K562 (cell line): ENCODE data around the gene RNPEPL1. TPM values are rescaled to one million over a fixed set of nuclear protein-coding genes. Genes with fewer than 3 reads are reported as not detected.

Experiments
- AFF4 ChIP-seq: sonication (generic); formaldehyde crosslinking; IDR thresholded peaks from 2 replicates; pipeline ENCODE4 v1.8.0; 2023; ENCODE audit warnings: mild to moderate bottlenecking, missing genetic modification reagents
- ARID4B ChIP-seq: sonication (generic); formaldehyde crosslinking; IDR thresholded peaks from 2 replicates; pipeline ENCODE4 v1.8.0; 2022; ENCODE audit warnings: mild to moderate bottlenecking, missing genetic modification reagents
- polyA plus RNA-seq, 8 experiments: library from polyadenylated mRNA; depleted of rRNA in 4 of 8; stranded (reverse) in 5 of 8; unstranded in 3 of 8; fragments of >200 nt; fragmentation: Nextera tagmentation in 2 of 8; fragmentation: Illumina TruSeq in 1 of 8; extraction: Ambion mirVana in 2 of 8; extraction: Trizol in 1 of 8; gene quantifications; 2 replicates each; pipeline versions ENCODE4 v1.2.1 to v1.2.3, GENCODE V29; 2011 to 2014; ENCODE audit warnings: inconsistent platforms in 1 of 8, missing spikeins in 1 of 8
- total RNA-seq, 7 experiments: library from RNA; depleted of rRNA in 6 of 7; stranded (reverse); fragments of >200 nt in 6 of 7; fragmentation: Illumina TruSeq in 2 of 7; extraction: Trizol in 2 of 7; gene quantifications; 2 replicates each; pipeline versions ENCODE4 v1.2.1 to v1.2.3, GENCODE V29; 2011 to 2021; ENCODE audit warnings: low replicate concordance in 1 of 7

Gene RNPEPL1
- total and polyA plus RNA-seq, 9 of the 15 experiments (the other 6 are each of a cell fraction or from before 2014, with no cell fraction given): 0.07 to 38.7 (median 5.6) TPM

DNA sequence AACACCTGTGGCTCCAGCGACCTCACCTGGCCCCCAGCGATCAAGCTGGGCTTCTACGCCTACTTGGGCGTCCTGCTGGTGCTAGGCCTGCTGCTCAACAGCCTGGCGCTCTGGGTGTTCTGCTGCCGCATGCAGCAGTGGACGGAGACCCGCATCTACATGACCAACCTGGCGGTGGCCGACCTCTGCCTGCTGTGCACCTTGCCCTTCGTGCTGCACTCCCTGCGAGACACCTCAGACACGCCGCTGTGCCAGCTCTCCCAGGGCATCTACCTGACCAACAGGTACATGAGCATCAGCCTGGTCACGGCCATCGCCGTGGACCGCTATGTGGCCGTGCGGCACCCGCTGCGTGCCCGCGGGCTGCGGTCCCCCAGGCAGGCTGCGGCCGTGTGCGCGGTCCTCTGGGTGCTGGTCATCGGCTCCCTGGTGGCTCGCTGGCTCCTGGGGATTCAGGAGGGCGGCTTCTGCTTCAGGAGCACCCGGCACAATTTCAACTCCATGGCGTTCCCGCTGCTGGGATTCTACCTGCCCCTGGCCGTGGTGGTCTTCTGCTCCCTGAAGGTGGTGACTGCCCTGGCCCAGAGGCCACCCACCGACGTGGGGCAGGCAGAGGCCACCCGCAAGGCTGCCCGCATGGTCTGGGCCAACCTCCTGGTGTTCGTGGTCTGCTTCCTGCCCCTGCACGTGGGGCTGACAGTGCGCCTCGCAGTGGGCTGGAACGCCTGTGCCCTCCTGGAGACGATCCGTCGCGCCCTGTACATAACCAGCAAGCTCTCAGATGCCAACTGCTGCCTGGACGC, 61.9 kb downstream of the RNPEPL1 start (continued):
- TF ChIP-seq AFF4 (CRISPR knock-in tag): no peak
- TF ChIP-seq ARID4B: no peak

Other genes with a start within 250 kb of the RNPEPL1 start
- gene GPC1, start 132.8 kb upstream of the RNPEPL1 start, total RNA-seq (2014; rRNA removed): 0.24 TPM in 1 of 2 replicates, not detected in the other
- 0.07 and 0.26 TPM in 2 replicates for gene GPC1, start 132.8 kb upstream of the RNPEPL1 start, total RNA-seq (2014; rRNA removed; fragmentation: Illumina TruSeq; extraction: Trizol)
- gene GPC1, start 132.8 kb upstream of the RNPEPL1 start, total RNA-seq (2015; rRNA removed; fragmentation: Illumina TruSeq; extraction: Trizol): 0.11 and 0.14 TPM in 2 replicates
- gene GPC1, start 132.8 kb upstream of the RNPEPL1 start, total RNA-seq (2021): 0.78 and 0.82 TPM in 2 replicates
- 0.13 and 0.30 TPM in 2 replicates for gene GPC1, start 132.8 kb upstream of the RNPEPL1 start, polyA plus RNA-seq (2011; rRNA removed)
- gene GPC1, start 132.8 kb upstream of the RNPEPL1 start, polyA plus RNA-seq (2014; fragmentation: Illumina TruSeq; extraction: Trizol): 0.15 and 0.37 TPM in 2 replicates
- not detected for gene GPC1, start 132.8 kb upstream of the RNPEPL1 start, polyA plus RNA-seq (2014; fragmentation: Nextera tagmentation; extraction: Ambion mirVana)
- 0.08 and 0.32 TPM in 2 replicates for gene GPC1, start 132.8 kb upstream of the RNPEPL1 start, polyA plus RNA-seq (2014; rRNA removed)
- 7.7 and 8.2 TPM in 2 replicates for gene ANKMY1, start 10.5 kb upstream of the RNPEPL1 start, total RNA-seq (2014; rRNA removed)
- gene ANKMY1, start 10.5 kb upstream of the RNPEPL1 start, total RNA-seq (2014; rRNA removed; fragmentation: Illumina TruSeq; extraction: Trizol): 4.4 and 6.4 TPM in 2 replicates
- gene ANKMY1, start 10.5 kb upstream of the RNPEPL1 start, total RNA-seq (2015; rRNA removed; fragmentation: Illumina TruSeq; extraction: Trizol): 10.7 and 12.3 TPM in 2 replicates
- gene ANKMY1, start 10.5 kb upstream of the RNPEPL1 start, total RNA-seq (2021): 15.1 and 16.0 TPM in 2 replicates
- gene ANKMY1, start 10.5 kb upstream of the RNPEPL1 start, polyA plus RNA-seq (2011; rRNA removed): 13.0 and 18.7 TPM in 2 replicates
- 12.4 and 13.8 TPM in 2 replicates for gene ANKMY1, start 10.5 kb upstream of the RNPEPL1 start, polyA plus RNA-seq (2014; fragmentation: Illumina TruSeq; extraction: Trizol)
- gene ANKMY1, start 10.5 kb upstream of the RNPEPL1 start, polyA plus RNA-seq (2014; fragmentation: Nextera tagmentation; extraction: Ambion mirVana): under 1 TPM; 0.75 to 0.87 TPM
- gene ANKMY1, start 10.5 kb upstream of the RNPEPL1 start, polyA plus RNA-seq (2014; rRNA removed): 11.7 and 11.9 TPM in 2 replicates
- 5.1 and 5.6 TPM in 2 replicates for gene DUSP28, start 8.1 kb upstream of the RNPEPL1 start, total RNA-seq (2014; rRNA removed)
- 4.2 and 5.8 TPM in 2 replicates for gene DUSP28, start 8.1 kb upstream of the RNPEPL1 start, total RNA-seq (2014; rRNA removed; fragmentation: Illumina TruSeq; extraction: Trizol)
- gene DUSP28, start 8.1 kb upstream of the RNPEPL1 start, total RNA-seq (2015; rRNA removed; fragmentation: Illumina TruSeq; extraction: Trizol): 3.6 and 4.3 TPM in 2 replicates
- 3.3 and 6.3 TPM in 2 replicates for gene DUSP28, start 8.1 kb upstream of the RNPEPL1 start, total RNA-seq (2021)
- gene DUSP28, start 8.1 kb upstream of the RNPEPL1 start, polyA plus RNA-seq (2011; rRNA removed): 7.5 and 8.1 TPM in 2 replicates
- gene DUSP28, start 8.1 kb upstream of the RNPEPL1 start, polyA plus RNA-seq (2014; fragmentation: Illumina TruSeq; extraction: Trizol): 4.1 and 4.7 TPM in 2 replicates
- gene DUSP28, start 8.1 kb upstream of the RNPEPL1 start, polyA plus RNA-seq (2014; fragmentation: Nextera tagmentation; extraction: Ambion mirVana): 1 to 10 TPM; 2.8 to 4.2 TPM
- 4.7 and 5.4 TPM in 2 replicates for gene DUSP28, start 8.1 kb upstream of the RNPEPL1 start, polyA plus RNA-seq (2014; rRNA removed)
- 18.6 and 24.3 TPM in 2 replicates for gene CAPN10, start 18.2 kb downstream of the RNPEPL1 start, total RNA-seq (2014; rRNA removed)
- 3.7 and 4.1 TPM in 2 replicates for gene CAPN10, start 18.2 kb downstream of the RNPEPL1 start, total RNA-seq (2014; rRNA removed; fragmentation: Illumina TruSeq; extraction: Trizol)
- gene CAPN10, start 18.2 kb downstream of the RNPEPL1 start, total RNA-seq (2015; rRNA removed; fragmentation: Illumina TruSeq; extraction: Trizol): 10.4 and 14.5 TPM in 2 replicates
- gene CAPN10, start 18.2 kb downstream of the RNPEPL1 start, total RNA-seq (2021): 19.3 and 25.3 TPM in 2 replicates
- gene CAPN10, start 18.2 kb downstream of the RNPEPL1 start, polyA plus RNA-seq (2011; rRNA removed): 8.4 and 14.0 TPM in 2 replicates
- gene CAPN10, start 18.2 kb downstream of the RNPEPL1 start, polyA plus RNA-seq (2014; fragmentation: Illumina TruSeq; extraction: Trizol): 4.7 and 8.9 TPM in 2 replicates
- gene CAPN10, start 18.2 kb downstream of the RNPEPL1 start, polyA plus RNA-seq (2014; fragmentation: Nextera tagmentation; extraction: Ambion mirVana): under 1 TPM; 0.08 to 0.41 TPM
- gene CAPN10, start 18.2 kb downstream of the RNPEPL1 start, polyA plus RNA-seq (2014; rRNA removed): 26.1 and 26.8 TPM in 2 replicates
- 0.50 TPM in 1 of 2 replicates, not detected in the other for gene GPR35, start 57.0 kb downstream of the RNPEPL1 start, total RNA-seq (2014; rRNA removed)
- 0.07 TPM in 1 of 2 replicates, not detected in the other for gene GPR35, start 57.0 kb downstream of the RNPEPL1 start, total RNA-seq (2014; rRNA removed; fragmentation: Illumina TruSeq; extraction: Trizol)
- gene GPR35, start 57.0 kb downstream of the RNPEPL1 start, total RNA-seq (2015; rRNA removed; fragmentation: Illumina TruSeq; extraction: Trizol): 0.29 and 0.34 TPM in 2 replicates
- gene GPR35, start 57.0 kb downstream of the RNPEPL1 start, total RNA-seq (2021): 0.20 and 0.33 TPM in 2 replicates
- 0.04 and 0.19 TPM in 2 replicates for gene GPR35, start 57.0 kb downstream of the RNPEPL1 start, polyA plus RNA-seq (2011; rRNA removed)
- 0.08 TPM in 1 of 2 replicates, not detected in the other for gene GPR35, start 57.0 kb downstream of the RNPEPL1 start, polyA plus RNA-seq (2014; fragmentation: Illumina TruSeq; extraction: Trizol)
- not detected for gene GPR35, start 57.0 kb downstream of the RNPEPL1 start, polyA plus RNA-seq (2014; fragmentation: Nextera tagmentation; extraction: Ambion mirVana)
- gene GPR35, start 57.0 kb downstream of the RNPEPL1 start, polyA plus RNA-seq (2014; rRNA removed): 0.12 and 0.29 TPM in 2 replicates
- not detected in 2 replicates for gene AQP12B, start 114.4 kb downstream of the RNPEPL1 start, total RNA-seq (2014; rRNA removed)
- not detected in 2 replicates for gene AQP12B, start 114.4 kb downstream of the RNPEPL1 start, total RNA-seq (2014; rRNA removed; fragmentation: Illumina TruSeq; extraction: Trizol)
- not detected in 2 replicates for gene AQP12B, start 114.4 kb downstream of the RNPEPL1 start, total RNA-seq (2015; rRNA removed; fragmentation: Illumina TruSeq; extraction: Trizol)
- not detected in 2 replicates for gene AQP12B, start 114.4 kb downstream of the RNPEPL1 start, total RNA-seq (2021)
- gene AQP12B, start 114.4 kb downstream of the RNPEPL1 start, polyA plus RNA-seq (2011; rRNA removed): not detected in 2 replicates
- not detected in 2 replicates for gene AQP12B, start 114.4 kb downstream of the RNPEPL1 start, polyA plus RNA-seq (2014; fragmentation: Illumina TruSeq; extraction: Trizol)
- not detected for gene AQP12B, start 114.4 kb downstream of the RNPEPL1 start, polyA plus RNA-seq (2014; fragmentation: Nextera tagmentation; extraction: Ambion mirVana)
- gene AQP12B, start 114.4 kb downstream of the RNPEPL1 start, polyA plus RNA-seq (2014; rRNA removed): not detected in 2 replicates
- not detected in 2 replicates for gene AQP12A, start 123.4 kb downstream of the RNPEPL1 start, total RNA-seq (2014; rRNA removed)
- gene AQP12A, start 123.4 kb downstream of the RNPEPL1 start, total RNA-seq (2014; rRNA removed; fragmentation: Illumina TruSeq; extraction: Trizol): not detected in 2 replicates
- not detected in 2 replicates for gene AQP12A, start 123.4 kb downstream of the RNPEPL1 start, total RNA-seq (2015; rRNA removed; fragmentation: Illumina TruSeq; extraction: Trizol)
- gene AQP12A, start 123.4 kb downstream of the RNPEPL1 start, total RNA-seq (2021): not detected in 2 replicates
- gene AQP12A, start 123.4 kb downstream of the RNPEPL1 start, polyA plus RNA-seq (2011; rRNA removed): not detected in 2 replicates
- gene AQP12A, start 123.4 kb downstream of the RNPEPL1 start, polyA plus RNA-seq (2014; fragmentation: Illumina TruSeq; extraction: Trizol): not detected in 2 replicates
- not detected for gene AQP12A, start 123.4 kb downstream of the RNPEPL1 start, polyA plus RNA-seq (2014; fragmentation: Nextera tagmentation; extraction: Ambion mirVana)
- not detected in 2 replicates for gene AQP12A, start 123.4 kb downstream of the RNPEPL1 start, polyA plus RNA-seq (2014; rRNA removed)